ENCODE results near the gene CDK5.

DNA sequence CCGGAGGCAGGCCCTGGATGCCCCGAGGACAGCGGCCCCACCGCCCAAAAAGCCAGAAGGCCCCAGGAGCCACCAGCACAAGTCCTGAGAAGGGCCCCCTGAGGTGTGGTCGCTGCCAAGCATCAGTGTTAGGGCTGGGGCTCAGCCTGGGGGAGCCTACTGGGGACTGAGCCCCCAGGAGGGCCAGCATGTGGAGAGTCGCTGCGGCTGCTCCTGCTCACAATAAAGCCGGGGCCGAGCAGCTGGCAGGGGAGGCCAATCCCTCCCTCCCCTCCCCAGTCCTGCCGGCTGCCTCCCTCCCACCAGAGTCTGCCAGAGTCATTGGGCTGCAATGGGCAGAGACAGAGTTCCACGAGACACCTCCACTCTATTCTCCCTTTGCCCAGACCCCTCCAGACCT lies 12.4 kb downstream of the CDK5 start:
- TF ChIP-seq, protein P1, sequence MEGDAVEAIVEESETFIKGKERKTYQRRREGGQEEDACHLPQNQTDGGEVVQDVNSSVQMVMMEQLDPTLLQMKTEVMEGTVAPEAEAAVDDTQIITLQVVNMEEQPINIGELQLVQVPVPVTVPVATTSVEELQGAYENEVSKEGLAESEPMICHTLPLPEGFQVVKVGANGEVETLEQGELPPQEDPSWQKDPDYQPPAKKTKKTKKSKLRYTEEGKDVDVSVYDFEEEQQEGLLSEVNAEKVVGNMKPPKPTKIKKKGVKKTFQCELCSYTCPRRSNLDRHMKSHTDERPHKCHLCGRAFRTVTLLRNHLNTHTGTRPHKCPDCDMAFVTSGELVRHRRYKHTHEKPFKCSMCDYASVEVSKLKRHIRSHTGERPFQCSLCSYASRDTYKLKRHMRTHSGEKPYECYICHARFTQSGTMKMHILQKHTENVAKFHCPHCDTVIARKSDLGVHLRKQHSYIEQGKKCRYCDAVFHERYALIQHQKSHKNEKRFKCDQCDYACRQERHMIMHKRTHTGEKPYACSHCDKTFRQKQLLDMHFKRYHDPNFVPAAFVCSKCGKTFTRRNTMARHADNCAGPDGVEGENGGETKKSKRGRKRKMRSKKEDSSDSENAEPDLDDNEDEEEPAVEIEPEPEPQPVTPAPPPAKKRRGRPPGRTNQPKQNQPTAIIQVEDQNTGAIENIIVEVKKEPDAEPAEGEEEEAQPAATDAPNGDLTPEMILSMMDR (IDR thresholded peaks at IDR 0.05 in 8 of 11, conservative IDR thresholded peaks at IDR 0.05 in 3 of 11), result no peak
- TF ChIP-seq POLR2A (IDR thresholded peaks at IDR 0.05) (no peak), POLR2AphosphoS5 (IDR thresholded peaks at IDR 0.05) (no peak)

Measured in spleen (tissue), 7 donors.